HG03520 (cell line): ENCODE results near the gene FMNL2.

ENCODE experiments used
- ATAC-seq: cut with Tn5 transposase; IDR thresholded peaks from one replicate; pipeline ENCODE4 v1.9.1; 2021; ENCODE audit warnings: mild to moderate bottlenecking, moderate library complexity; ENCODE audit not compliant: unreplicated experiment

Gene FMNL2

DNA sequence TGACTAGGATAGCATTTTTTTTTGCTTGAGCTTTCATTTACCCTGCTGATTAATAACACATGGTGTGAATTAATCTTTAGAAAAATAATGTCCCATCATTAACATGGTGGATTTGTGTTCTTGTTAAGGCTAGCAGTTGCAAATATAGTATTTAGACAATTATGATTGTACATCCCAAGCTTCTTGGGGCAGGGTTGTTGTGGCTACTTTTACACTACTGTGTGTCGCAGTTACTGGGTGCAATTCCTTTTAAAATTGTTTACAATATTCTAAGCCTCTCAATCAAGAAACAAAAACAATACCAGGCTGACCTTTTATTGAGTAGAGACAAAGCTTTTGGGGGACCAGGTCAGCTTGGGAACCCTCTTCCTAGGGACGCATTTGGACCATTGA lies 2.5 kb downstream of the FMNL2 start:
- ATAC-seq = no peak

DNA sequence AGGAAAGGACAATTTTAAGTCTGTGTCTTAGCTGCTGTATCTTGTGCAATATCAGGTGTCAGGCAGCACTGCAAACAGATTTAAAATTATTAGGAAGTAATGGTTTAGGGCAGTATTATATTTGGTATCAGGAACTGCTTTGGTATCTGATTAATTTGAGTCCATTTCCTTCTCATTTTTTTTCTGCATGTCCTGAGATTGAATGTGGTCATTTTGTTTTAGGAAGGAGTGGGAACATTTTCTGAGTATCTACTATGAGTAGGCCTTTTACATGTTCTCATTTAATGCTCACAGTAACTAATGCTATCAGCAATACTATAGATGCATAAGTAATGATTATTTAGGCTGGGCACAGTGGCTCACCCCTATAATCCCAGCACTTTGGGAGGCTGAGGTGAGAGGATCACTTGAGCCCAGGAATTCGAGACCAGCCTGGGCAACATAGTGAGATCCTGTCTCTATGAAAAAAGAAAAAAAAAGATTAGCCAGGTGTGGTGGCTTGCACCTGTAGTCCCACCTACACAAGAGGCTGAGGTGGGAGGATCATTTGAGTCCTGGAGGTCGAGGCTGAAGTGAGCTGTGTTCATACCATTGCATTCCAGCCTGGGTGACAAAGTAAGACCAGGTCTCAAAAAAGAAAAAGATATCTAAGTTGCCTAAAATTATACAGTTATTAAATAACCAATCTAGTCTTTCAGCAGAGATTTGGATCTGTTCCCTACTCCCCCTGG lies 4.7 kb downstream of the FMNL2 start:
- no peak for ATAC-seq

DNA sequence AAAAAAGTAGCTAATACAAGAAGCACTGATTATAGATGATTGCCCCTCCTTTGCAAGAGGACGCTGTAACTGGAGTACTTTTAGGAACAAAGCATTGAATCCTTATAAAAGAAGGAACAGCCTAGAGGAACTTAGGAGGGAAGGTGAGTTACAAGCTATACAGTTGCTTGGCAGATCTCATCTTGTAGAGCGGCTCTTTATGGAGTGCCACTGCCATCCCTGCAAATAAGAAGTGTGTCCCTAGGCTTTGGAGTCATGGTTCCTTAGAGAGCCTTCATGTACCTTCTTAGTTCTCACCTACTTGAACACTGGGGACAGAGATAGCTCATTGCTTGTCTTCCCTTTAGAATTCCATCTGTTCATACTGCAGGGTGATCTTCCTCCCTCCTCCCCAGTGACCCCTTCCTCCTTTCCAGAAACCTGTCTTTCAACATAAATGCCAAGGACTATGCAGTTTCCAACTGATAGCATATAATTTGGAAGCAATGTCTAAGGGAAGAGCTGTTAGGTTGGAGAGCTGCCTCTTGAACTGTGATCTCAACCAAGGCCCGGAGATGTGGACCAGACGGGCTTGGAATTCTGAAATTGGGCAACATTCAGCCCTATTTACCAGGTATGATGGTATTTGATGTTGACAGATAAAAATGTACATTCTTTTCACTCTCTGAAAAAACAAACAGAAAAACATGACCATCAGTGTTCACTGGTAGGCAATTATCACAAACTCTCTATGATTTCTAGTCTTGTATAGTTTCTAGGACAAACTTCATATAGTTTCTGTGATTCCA lies 7.5 kb downstream of the FMNL2 start:
- ATAC-seq = no peak

DNA sequence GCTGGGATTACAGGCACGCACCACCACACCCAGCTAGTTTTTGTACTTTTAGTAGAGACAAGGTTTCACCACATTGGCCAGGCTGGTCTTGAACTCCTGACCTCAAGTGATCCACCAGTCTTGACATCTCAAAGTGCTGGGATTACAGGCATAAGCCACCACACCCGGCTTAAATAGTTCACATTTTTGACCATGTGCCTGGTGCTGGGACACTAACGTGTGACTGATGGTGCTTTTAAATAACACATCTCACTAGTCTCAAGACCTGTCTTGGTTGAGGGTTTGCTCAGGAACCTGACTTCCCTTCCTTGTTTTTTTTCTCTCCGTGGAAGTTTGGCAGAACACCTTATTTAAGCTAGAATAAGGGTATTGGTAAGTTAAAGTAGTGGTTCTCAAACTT lies 8.5 kb downstream of the FMNL2 start:
- ATAC-seq = no peak

- no peak for ATAC-seq
These were observed 9.7 kb downstream of the FMNL2 start for GRCh38 chr2:152344579-152345195.

DNA sequence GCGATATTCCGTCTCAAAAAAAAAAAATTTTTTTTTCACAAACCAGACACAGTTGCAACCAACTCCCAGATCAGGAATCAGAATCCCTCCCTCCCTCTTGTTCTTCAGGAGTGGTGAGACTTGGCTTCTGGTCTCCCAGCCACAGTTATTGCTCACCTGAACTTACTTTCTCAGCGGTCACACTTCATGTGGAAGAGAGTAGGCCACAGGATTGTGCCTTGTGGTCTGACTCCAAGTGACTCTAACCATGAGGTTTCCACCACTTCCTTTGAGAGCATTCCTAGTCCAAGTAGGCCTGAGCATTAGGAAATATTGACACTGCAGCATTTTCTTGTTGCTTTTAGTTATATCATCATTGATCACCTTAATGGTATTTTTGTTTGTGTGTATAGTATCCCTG lies 12.1 kb downstream of the FMNL2 start:
- no peak for ATAC-seq

GRCh38 chr2:152348388-152348787 lies 13.4 kb downstream of the FMNL2 start:
- no peak for ATAC-seq

- no peak for ATAC-seq
These were observed 14.4 kb downstream of the FMNL2 start for GRCh38 chr2:152349416-152349815.

DNA sequence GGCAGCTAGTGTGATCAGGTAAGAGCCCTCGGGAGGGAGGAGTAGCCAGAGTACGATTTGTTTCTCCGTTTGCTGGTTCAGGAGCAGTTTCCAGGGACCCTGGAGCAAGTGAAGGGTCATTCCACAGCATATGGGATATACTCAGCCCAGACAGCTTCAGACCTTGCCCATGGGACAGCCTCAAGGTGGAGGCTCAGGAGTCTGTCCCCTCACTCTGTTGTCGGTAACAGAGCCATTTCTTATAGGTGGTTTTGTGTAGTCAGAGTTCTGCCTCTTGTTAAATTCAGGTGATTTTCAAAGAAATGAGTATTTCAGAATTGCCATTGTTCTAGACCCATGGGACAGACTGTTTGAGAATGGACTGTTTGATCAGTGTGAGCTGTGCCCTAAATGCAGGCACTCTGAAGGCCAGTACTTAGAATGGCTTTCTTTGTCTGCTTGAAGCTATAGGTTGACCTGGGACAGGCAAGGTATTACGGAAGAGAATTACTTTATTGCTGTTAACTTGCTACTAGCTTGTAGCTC lies 15.2 kb downstream of the FMNL2 start:
- no peak for ATAC-seq

GRCh38 chr2:152352616-152353015 lies 17.6 kb downstream of the FMNL2 start:
- no peak for ATAC-seq

GRCh38 chr2:152353364-152353763 lies 18.4 kb downstream of the FMNL2 start:
- no peak for ATAC-seq

GRCh38 chr2:152354069-152354755 lies 19.2 kb downstream of the FMNL2 start:
- ATAC-seq = no peak

DNA sequence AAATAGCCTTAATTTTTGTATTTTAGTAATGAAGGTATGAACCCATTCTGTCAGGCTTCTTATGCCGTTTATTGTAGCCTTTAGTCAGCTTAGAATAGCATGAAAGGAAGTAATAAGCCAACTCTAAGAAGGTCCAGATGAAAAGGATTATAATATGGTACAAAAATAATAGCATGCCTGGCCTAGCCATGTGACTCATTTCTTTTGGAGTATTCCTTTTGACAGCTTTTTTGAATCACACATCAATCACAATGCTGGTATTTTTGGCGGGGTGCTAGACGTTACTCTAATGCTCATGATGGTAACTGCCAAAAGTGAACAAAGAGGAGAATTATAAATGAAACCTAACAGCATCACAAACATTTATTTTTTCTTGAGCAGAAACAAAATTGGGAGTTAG lies 19.9 kb downstream of the FMNL2 start:
- no peak for ATAC-seq

- no peak for ATAC-seq
These were observed 20.4 kb downstream of the FMNL2 start for GRCh38 chr2:152355409-152355831.

DNA sequence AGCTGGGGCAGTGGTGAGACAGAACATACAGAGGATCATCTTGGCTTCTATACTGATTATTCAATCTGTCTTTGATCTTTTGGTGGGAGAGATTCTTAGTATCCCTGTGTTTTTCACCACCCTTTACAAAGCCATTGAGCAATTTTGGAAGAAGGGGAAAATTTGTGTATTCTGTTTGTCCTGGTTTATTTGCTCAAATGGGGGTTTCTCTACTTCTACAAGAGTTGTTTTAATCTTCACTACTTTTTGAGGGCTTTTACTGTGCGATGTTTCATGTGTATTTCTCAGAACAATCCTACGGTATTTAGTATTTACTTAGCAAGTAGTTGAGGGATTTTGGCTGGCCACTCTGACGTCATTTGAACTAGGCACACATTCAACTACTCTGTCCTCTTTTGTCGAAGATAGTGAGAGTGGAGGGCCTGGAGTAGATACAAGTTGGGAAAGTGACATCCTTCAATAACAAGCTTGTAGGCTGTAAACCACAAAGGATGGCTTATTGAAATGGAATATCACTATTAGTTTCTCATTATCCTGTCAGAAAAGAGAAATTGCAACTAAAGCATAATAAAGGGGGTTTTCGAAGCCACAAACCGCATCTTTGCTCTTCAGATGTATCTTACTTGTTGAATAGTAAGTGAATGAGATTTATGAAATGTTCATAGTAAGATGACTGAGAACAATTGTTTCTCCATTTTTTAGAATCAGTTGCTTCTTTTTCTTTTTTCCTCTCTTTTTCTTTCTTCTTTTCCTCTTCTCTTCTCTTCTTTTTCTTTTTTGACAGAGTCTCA lies 24.8 kb downstream of the FMNL2 start:
- ATAC-seq = peak; percentile 46

DNA sequence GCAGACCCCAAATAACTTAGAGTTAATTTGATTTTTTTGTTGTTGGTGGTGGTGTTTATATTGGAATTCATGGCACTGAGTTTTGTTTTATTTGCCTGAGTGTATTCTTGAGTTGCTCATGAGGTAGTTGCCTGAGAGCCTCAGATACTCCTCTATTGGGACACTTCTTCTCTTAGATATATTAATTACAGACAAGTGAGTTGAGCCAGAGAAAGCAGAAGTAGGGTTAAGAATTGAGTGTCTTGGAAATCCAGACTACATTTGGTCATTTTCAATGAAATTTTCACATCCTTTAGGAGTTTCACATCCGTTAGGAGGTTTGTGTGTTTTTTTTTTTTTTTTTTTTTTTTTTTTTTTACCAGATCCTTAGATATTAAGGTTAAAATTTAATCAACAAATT lies 29.0 kb downstream of the FMNL2 start:
- no peak for ATAC-seq

DNA sequence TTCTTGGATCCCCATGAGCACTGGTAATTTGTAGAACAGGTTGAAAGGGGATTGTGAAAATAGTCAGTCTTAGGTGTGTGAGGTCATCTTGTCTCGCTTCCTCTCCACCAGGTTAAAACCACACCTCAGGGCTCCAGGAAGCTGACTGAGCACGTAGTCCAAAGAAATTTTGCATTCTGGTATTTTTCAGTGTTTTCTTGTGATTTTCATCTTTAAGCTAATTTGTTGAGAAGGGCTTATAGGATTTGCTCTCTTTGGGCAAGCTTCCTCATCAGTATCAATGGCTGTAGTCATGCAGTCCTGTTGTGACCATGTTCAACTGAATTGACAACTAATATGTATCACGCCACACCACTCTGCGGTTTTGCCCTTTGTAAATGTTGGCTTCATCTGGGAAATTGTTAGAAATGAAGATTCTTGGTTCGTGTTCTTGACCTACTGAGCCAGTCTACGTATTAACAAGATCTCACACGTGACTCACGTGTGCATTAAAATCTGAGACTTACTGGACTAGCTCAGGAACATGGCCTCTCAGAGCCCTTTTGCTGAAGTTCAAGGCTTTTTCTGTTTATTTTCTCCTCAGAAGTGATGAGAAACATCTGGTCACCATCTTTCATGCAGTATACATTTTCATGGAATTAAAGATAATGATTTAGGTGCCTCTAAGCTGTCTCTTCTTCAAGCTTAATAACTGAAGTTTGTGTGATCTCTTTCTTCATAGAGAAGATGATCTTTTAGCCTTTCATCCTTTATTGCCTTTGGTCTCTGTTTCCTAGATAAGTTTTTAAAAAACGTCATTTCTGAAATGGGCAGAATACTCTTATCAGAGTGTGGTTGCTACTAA lies 32.8 kb downstream of the FMNL2 start:
- ATAC-seq = peak; percentile 93

GRCh38 chr2:152369176-152369860 lies 34.3 kb downstream of the FMNL2 start:
- ATAC-seq = no peak

DNA sequence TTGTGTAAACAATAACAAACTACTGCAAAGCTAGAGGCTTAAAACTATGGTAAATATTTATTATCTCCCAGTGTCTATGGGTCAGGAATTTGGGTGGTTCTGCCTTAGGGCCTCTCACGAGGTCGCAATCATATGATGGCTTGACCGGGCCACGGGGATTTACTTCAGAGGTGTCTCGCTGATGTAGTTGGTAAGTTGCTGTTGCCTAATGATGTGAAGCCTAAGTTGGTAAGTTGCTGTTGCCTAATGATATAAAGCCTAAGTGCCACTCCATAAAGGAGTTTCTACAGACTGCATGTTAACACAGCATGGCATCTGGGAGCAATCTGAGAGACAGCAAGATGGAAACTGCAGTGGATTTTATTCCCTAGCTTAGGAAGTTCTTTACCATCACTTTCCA lies 35.8 kb downstream of the FMNL2 start:
- no peak for ATAC-seq
